Astrocyte (in vitro differentiated cells and primary cell): Measurements from ENCODE around the gene RASGRF2.

Source experiments
- CTCF ChIP-seq: IDR thresholded peaks from 2 replicates; pipeline ENCODE4 v1.5.1; 2011; ENCODE audit warnings: low read depth, mild to moderate bottlenecking, inconsistent platforms, low read length, moderate library complexity; ENCODE audit not compliant: insufficient read depth
- EZH2 ChIP-seq: IDR thresholded peaks from 2 replicates; pipeline ENCODE4 v1.6.1; 2012; ENCODE audit warnings: mild to moderate bottlenecking, low read length, inconsistent platforms; ENCODE audit not compliant: insufficient read depth

- no peak for TF ChIP-seq CTCF
- TF ChIP-seq EZH2: no peak
These were observed 308.5 kb downstream of the RASGRF2 start for GRCh38 chr5:81268521-81269196.
